Dermis microvascular lymphatic vessel endothelial cell (primary cell): ENCODE results near the gene ZNF318. TPM values are rescaled to one million over a fixed set of nuclear protein-coding genes. Genes with fewer than 3 reads are reported as not detected.

Experiments
- DNase-seq, 2 donors: peaks; one replicate each; pipeline versions ENCODE4 v3.0.0 to v3.0.0-alpha.2; 2010; ENCODE audit warnings: low read depth in 2 of 2
- total RNA-seq: library from RNA; depleted of rRNA; stranded (reverse); fragments of >200 nt; gene quantifications from 2 replicates; pipeline ENCODE4 v1.2.1, GENCODE V29; 2014

The ZNF318 gene
- total RNA-seq, 1 donor from 2014 or later, result 4.0 TPM

GRCh38 chr6:43302126-43302525 lies 67.3 kb downstream of the ZNF318 start:
- no peak for DNase-seq

- DNase-seq, result no peak
These were observed 68.2 kb downstream of the ZNF318 start for GRCh38 chr6:43301081-43301870.

GRCh38 chr6:43299338-43300293 lies 69.8 kb downstream of the ZNF318 start:
- DNase-seq, result no peak

GRCh38 chr6:43298565-43299337 lies 70.7 kb downstream of the ZNF318 start:
- no peak for DNase-seq

- no peak for DNase-seq
These were observed 71.5 kb downstream of the ZNF318 start, which contains the start of gene SLC22A7 for GRCh38 chr6:43297644-43298564. TSS of gene SLC22A7 (plus strand) at chr6:43298260. CDS start at chr6:43298359, 99 bp downstream.

GRCh38 chr6:43296780-43297497 lies 72.5 kb downstream of the ZNF318 start:
- no peak for DNase-seq

- DNase-seq, result no peak
These were observed 74.0 kb downstream of the ZNF318 start for GRCh38 chr6:43295456-43295855.

- no peak for DNase-seq
These were observed 74.9 kb downstream of the ZNF318 start for GRCh38 chr6:43294536-43294935.

GRCh38 chr6:43293698-43294097 lies 75.7 kb downstream of the ZNF318 start:
- DNase-seq, result no peak

GRCh38 chr6:43292763-43293318 lies 76.6 kb downstream of the ZNF318 start:
- DNase-seq, result no peak

GRCh38 chr6:43292341-43292740 lies 77.1 kb downstream of the ZNF318 start:
- DNase-seq, result no peak

GRCh38 chr6:43291708-43292107 lies 77.7 kb downstream of the ZNF318 start:
- no peak for DNase-seq

- DNase-seq, result no peak
These were observed 78.5 kb downstream of the ZNF318 start for GRCh38 chr6:43290905-43291355.

GRCh38 chr6:43290339-43290904 lies 79.0 kb downstream of the ZNF318 start:
- no peak for DNase-seq

- DNase-seq, result no peak
These were observed 81.4 kb downstream of the ZNF318 start for GRCh38 chr6:43287717-43288679.

- no peak for DNase-seq
These were observed 82.3 kb downstream of the ZNF318 start for GRCh38 chr6:43286980-43287716.

- DNase-seq, result no peak
These were observed 82.9 kb downstream of the ZNF318 start for GRCh38 chr6:43286456-43286979.
